ENCODE results near the gene PRMT6. TPM values are rescaled to one million over a fixed set of nuclear protein-coding genes. Genes with fewer than 3 reads are reported as not detected.
"Not testable (repeated sequence)": the region's sequence is repeated elsewhere in the genome, so short reads cannot be mapped to it uniquely, and the experiment has no call there.

The PRMT6 gene
- total RNA-seq, 1 donor from 2014 or later: 28.4 TPM

DNA sequence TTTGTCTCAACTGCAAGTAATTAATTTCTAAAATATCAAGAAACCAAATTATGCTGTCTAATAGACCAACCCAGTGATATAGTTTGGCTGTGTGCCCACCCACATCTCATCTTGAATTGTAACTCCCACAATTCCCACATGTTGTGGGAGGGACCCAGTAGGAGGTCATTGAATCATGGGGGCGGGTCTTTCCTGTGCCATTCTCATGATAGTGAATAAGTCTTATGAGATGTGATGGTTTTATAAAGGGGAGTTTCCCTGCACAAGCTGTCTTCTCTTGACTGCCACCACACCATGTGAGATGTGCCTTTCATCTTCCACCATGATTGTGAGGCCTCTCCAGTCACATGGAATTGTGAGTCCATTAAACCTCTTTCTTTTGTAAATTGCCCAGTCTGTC, 36.9 kb downstream of the PRMT6 start:
- DNase-seq (ENCODE audit: low read depth, low spot score): not testable (repeated sequence)

DNA sequence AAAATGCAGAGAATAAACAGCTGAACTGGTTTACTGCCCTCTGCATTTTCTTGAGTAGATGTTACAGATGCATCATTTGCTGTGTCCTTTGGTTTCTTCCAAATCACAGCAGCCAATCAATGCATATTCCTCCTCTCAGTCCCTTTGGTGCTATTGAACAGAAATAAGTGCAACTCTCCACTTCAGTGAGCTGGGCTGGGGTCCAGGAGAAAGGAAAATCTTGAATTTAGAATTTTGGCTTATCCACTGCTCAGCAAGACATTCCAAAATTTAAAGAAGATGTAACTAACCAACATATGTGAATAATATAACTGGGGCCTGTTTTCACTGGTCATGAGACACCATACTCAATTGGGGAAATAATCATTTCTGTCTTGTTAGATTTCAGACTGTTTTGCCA, 39.2 kb downstream of the PRMT6 start:
- no peak for DNase-seq (ENCODE audit: low read depth, low spot score)

DNA sequence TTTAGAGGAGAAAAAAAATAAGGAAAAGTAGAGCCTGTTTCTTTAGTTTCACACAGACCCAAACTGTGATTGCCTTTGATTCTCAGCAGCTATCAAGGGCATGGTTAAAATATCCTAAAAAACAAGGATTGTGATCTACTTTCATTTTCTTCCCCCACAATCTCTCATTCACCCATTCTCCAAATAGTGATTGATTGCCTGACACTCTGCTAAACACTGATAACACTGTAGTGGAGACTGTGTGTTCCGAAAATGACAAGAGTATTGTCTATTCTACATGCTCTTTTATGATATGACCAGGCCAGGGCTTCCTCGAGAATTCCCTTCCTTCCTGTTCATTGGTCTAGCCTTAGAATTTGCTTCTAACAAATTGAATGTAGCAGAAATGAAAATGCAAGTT, 40.2 kb downstream of the PRMT6 start:
- no peak for DNase-seq (ENCODE audit: low read depth, low spot score)

DNA sequence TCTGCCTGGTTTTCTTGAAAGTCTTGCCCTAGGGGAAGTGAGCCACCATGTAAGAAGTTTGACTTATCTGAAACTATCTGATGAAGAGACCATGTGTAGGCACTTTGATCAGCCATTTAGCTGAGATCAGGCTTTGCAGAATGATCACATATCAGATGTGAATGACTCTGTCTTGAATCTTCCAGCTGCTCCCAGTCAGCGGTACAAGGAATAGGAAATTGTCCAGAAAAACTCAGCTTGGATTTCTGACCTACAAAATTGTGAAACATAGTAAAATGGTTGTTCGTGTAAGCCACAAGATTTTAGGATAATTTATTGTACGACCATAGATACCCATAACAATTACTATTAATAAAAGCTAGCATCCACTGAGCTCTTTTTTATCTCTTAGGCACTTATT, 42.5 kb downstream of the PRMT6 start:
- no peak for DNase-seq (ENCODE audit: low read depth, low spot score)

DNA sequence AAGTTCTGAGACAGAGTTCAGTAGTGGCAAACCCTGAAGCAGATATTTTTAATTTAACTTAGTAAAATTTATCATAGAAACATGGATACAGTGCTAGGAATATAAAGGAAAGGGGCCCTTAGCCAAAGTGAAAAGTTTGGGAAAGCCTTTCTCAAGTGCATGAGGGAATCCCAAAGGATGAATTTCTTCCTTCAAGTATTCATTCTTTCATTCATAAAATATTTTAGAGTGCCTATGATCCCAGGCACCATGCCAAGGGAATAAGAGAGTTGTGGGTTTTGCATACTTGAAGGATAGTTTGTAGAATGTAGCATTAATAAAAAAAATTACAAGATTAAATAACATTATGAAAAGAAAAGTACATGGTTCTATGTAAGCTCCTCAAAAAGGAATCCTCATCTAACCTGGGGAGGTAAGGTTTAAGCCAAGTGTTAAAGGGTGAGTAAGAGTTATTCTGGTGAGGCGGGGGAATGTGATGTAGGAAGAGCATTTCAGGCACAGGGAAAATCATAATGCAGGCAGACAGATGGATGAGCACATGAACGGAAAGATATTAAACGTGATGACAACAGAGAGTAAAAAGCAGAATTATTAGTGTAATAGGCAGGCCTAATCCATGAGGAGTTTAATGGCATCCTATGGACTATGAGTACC, 44.0 kb downstream of the PRMT6 start:
- DNase-seq (ENCODE audit: low read depth, low spot score): no peak

DNA sequence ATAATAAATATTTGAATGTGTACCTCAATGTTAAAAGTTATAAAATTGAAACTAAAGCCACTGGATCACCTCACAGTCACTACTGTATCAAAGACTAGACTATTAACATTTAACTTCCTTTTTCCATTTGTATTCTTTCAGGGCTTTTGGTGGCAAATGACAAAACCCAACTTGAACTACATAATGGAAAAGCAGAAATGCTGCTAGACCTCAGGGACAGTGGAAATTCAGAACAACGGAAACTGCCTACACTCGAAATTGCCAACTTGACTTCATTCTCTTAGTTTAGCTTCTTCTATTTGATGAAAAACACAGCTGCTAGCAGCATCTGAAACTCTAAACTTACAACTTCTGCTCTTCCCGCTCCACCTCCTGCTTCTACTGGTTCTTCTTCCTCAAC, 49.4 kb downstream of the PRMT6 start:
- no peak for DNase-seq (ENCODE audit: low read depth, low spot score)

Other genes with a start within 250 kb of the PRMT6 start
- gene NTNG1, start 84.4 kb downstream of the PRMT6 start, total RNA-seq: 0.20 and 0.78 TPM in 2 replicates

All from pulmonary artery endothelial cell (primary cell).